Adrenal gland (tissue), 5 donors: Measurements from ENCODE around the gene RBM47.
A peak's percentile ranks its signal among the peaks of the same experiment; 100 is the strongest.

Experiments used
- POLR2A ChIP-seq, 2 donors: fragments of 450-650 bp; IDR thresholded peaks; one replicate each; pipeline ENCODE4 v1.6.1; 2017; ENCODE audit warnings: antibody characterized with exemption in 2 of 2, mild to moderate bottlenecking in 2 of 2, moderate library complexity in 1 of 2
- TF ChIP-seq, protein P1 (sequence below), 6 experiments: fragments of 450-650 bp in 4 of 6; fragments of 200-600 bp in 2 of 6; sonication (generic) in 1 of 6; IDR thresholded peaks; 1 replicate in 5 of 6; 2 replicates in 1 of 6; pipeline versions ENCODE4 v1.5.1 to v1.8.0; 2016 to 2021; ENCODE audit warnings: antibody characterized with exemption in 6 of 6, mild to moderate bottlenecking in 2 of 6, moderate library complexity in 1 of 6
- donor health status: DM: no; HTN: no; CAD: no.

- TF ChIP-seq, protein P1, sequence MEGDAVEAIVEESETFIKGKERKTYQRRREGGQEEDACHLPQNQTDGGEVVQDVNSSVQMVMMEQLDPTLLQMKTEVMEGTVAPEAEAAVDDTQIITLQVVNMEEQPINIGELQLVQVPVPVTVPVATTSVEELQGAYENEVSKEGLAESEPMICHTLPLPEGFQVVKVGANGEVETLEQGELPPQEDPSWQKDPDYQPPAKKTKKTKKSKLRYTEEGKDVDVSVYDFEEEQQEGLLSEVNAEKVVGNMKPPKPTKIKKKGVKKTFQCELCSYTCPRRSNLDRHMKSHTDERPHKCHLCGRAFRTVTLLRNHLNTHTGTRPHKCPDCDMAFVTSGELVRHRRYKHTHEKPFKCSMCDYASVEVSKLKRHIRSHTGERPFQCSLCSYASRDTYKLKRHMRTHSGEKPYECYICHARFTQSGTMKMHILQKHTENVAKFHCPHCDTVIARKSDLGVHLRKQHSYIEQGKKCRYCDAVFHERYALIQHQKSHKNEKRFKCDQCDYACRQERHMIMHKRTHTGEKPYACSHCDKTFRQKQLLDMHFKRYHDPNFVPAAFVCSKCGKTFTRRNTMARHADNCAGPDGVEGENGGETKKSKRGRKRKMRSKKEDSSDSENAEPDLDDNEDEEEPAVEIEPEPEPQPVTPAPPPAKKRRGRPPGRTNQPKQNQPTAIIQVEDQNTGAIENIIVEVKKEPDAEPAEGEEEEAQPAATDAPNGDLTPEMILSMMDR (IDR thresholded peaks at IDR 0.05): no peak
- peak in 1 of 2 donors; percentile 30 for TF ChIP-seq POLR2A (IDR thresholded peaks at IDR 0.05)
Measured at GRCh38 chr4:40587826-40588225, 41.8 kb downstream of the RBM47 start.
